Activated CD4-positive, CD25-positive, alpha-beta regulatory T cell (primary cell): ENCODE data around the gene ABCG4.
"Not testable (repeated sequence)": the region's sequence is repeated elsewhere in the genome, so short reads cannot be mapped to it uniquely, and the experiment has no call there.

Experiments
- DNase-seq, 4 experiments: peaks; one replicate each; lab custom pipeline; 2025; lab: John Stamatoyannopoulos, UW

ABCG4 gene

DNA sequence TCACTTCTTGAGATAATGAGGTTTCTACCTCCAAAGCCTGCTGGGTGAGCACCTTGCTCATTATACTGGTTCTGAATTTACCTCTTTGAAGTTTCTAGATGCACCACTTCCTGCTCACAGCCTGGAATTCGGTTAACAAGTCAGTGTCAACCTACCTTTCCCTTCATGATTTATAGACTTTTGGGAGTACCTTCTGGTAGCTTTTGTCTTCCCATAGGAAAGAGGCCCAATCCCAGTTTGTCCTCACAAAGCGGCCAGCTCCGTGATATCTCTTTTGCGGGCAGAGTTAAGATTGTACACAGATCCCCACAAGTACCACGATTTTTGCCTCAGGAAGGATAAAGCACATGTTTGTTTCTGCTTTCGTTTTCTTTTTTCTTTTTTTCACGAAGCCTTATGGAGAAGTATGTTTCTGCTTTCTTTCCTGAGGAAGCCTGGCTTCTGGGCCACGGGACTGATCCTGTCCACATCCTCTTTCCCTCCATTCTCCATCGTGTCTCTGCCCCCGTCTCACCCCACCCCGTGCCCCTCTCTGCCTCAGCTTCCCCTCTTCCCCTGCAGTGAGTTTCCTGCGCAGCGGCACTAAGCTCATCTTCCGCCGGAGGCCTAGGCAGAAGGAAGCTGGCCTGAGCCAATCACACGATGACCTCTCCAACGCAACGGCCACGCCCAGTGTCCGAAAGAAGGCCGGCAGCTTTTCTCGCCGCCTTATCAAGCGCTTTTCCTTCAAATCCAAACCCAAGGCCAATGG is 33.2 kb upstream of the ABCG4 start:
- no peak for DNase-seq

DNA sequence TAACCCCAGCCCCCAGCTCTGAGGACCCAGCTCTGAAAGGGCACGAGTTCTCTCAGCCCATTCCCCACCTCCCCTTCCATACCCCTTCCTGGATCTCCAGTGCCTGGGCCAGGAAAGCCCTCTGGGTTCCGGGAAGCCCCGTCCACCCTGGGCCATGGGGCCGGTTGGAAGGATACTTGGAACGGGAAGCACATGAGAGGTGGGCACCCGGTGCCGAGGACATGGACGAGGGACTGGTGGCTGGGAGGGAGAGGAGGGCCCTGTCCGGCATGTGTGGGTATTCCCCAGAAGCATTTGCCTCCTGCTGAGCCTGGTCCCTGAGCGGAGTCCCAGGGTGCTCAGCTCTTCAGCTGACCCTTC is 32.6 kb upstream of the ABCG4 start:
- no peak for DNase-seq

DNA sequence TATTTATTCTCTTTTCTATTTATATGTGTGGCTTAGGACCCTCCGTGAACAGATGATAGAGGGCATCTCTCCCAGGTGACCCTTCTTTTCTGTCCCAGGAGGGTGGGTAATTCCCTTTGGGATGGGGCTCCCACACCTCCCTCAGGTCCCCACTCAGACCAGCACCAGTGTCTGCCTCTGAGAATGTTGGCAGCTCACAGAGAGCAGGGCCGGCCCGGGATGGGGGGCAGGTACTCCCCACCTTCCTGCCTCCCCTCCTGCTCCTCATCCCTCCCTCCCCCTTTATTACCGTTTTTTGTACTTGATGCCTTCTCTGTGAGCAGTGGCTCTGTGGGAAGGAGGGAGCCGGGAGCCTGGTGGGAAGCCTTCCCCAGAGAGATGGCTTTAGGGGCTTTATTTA is 32.3 kb upstream of the ABCG4 start:
- DNase-seq, result no peak

DNA sequence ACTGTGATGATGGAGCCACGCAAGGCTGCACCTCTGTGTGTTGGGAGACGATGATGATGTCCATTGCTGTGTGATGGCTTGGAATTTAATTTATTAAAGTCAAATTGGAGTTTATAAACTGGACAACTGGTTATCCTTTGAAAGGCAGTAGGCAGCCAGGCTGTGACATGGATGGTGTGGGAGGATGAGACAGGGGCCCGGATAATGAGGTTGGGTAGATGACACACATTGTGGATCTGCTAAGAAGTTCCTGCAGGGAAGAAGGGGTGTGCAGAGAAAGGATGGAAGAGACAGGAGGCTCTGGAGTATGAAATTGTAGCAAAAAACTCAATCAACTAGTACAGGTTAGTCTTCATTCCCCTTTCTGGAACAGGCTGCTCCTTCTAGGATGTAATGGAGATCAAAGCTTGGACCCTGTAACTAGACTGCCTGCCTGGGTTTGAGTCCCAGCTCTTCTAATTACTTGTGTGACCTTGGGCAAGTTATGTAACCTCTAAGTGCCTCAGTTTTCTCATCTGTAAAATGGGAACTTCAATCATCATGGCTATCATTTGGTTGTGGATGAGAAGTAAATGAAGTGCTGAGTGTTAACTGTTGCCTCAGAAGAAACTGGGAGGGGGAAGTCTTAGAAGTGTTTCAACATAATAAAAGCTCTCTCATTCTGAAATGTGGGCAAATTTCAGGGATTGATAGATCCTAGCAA is 31.7 kb upstream of the ABCG4 start:
- no peak for DNase-seq

DNA sequence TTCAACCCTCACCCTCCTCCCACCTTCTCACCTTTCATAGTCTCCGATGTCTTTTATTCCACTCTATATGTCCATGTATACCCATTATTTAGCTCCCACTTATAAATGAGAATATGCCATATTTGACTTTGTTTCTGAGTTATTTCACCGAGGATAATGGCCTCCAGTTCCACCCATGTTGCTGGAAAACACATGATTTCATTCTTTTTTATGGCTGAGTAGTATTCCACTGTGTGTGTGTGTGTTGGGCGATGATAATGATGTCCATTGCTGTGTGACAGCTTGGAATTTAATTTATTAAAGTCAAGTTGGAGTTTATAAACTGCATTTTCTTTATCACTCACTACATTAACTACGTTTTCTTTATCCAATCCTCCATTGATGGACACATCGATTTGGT is 30.6 kb upstream of the ABCG4 start:
- no peak for DNase-seq

DNA sequence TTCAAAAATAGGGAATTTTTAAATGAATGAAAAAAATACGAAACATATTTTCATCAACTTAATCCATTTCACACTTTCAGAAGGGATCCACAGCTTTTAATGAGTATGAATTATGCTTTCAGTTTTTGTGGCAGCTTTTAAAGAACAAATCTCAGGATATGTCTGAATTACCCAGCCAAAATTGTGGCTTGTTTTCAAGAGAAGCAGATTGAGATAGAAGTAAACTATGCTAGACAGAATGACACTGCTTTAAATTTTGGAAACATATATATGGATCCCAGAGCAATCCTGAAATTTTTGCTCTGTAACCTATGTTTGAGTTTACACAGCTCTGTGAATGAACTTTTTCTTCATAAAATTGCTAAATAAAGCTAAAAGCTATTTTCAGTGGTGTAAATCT is 29.9 kb upstream of the ABCG4 start:
- DNase-seq, result no peak

DNA sequence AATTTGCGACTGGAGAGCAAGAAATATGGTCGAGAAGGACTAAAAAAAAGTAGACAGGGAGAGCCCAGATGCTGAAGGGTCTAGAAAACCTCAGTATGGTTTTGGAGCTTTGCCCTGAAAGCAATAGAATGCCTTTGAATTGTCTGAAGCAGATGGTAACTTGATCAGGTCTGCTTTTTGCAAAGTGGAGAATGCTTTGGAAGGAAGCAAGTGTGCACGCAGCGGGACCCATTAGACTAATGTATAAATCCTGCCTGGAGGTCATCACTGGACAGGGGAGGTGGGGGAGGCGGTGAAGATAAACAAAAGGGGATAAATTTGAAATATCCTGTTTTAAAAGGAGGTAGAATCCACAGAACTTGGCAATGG is 28.2 kb upstream of the ABCG4 start:
- no peak for DNase-seq

DNA sequence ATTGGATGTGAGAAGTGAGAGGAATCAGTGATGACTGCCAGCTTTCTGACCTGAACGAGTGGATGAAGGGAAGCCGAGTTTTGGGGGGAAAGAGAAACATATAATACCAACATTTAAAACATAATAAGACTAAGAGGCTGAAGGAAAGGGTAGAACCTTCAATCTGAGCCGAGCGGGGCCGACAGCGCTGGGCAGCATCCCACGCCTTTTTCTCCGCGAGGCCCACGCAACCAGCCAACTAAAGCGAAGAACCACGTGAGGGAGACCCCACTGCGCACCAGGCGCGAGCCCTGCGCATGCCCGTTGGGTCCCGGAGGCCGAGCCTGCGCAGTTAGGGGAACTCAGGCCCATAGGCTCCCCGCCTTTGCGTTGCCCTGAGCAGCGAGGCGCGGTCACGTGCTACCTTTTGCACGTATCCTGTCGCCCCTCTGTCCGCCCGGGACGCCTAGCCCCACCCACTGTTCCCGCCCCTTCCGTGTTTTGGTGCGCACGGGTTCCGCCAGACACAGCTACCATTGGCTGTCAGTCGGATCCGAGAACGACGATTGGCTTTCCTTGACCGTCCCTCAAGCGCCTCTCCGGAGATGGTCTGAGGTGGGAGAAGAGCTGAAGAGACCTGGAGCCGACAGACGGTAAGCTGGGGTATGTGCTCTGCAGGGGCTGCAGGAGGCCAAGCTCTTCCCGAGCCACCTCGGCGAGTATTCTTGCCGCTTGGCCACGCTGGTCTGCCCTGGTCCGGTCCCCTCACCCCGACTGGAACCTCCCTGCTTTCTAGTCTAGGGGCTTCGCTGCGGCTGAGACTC is 27.6 kb upstream of the ABCG4 start, which contains the start of gene HINFP:
TSS of gene HINFP (plus strand) at position 573 of the 803 bp plus-strand sequence. CDS start 5,365 bp downstream, outside the sequence.
- peak; percentile 98 to 99 (median 99) for DNase-seq

DNA sequence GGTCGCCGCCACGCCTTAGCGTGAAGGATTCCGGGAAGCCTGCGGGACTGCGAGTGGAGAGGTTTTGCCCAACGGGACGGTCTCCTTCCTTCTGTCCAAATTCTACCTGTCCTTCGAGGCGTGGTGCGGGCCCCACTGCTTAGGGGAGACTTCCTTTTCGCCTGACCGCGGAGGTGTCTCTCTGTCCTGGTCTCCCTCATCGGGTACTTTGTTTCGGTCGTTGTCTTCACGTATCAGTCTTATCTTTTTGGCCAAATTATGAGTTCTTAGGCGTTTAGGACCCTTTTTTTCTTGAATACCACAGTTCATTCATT is 27.1 kb upstream of the ABCG4 start:
- no peak for DNase-seq

DNA sequence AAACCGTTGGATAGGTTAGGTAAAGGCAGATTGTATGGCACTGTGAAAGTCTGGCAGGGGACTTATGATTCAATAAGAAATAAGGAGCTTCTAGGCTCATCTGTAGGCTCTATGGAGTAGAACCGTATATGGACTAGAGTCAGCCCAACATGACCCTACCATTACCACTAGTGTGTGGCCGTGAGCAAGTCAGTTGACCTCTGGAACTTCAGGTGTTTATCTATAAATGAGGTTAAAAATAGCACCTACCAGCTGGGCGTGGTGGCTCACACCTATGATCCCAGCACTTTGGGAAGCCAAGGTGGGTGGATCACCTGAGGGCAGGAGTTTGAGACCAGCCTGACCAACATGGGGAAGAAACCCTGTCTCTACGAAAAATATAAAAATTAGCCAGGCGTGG is 23.0 kb upstream of the ABCG4 start:
- no peak for DNase-seq

DNA sequence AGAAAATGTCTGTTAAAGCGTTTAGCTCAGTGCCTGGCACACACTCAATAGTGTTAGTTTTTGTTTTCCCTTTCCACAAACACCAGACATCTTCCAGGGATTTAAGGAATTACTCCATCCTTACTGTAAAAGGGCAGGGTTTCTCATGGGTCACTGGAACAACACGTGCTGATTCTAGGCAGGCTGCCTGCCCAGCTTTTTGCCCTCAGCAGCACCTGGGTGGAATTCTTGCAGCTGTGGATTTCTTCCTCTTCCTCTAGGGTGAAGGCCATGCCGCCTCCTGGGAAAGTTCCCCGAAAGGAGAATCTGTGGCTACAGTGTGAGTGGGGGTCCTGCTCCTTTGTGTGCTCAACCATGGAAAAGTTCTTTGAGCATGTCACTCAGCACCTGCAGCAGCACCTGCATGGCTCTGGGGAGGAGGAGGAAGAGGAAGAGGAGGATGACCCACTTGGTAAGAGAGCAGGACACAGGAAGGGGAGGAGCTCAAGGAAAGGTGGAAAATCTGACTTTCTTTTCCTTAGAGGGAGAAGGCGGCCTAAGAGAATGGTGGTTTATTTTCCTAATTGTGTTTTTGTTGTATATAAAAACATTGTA is 22.1 kb upstream of the ABCG4 start:
- no peak for DNase-seq

DNA sequence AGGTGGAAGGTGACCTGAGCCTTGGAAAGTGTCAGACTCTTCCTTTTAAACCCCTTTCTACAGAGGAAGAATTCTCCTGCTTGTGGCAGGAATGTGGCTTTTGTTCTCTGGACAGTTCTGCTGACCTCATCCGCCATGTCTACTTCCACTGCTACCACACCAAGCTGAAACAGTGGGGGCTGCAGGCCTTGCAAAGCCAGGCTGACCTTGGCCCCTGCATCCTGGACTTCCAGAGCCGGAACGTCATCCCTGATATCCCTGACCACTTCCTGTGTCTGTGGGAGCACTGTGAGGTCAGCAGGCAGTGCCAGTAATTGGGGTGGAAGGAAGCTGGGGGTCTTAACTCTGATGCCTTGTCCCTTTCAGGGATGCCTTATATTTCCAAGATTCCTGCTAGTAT is 18.2 kb upstream of the ABCG4 start:
- no peak for DNase-seq

DNA sequence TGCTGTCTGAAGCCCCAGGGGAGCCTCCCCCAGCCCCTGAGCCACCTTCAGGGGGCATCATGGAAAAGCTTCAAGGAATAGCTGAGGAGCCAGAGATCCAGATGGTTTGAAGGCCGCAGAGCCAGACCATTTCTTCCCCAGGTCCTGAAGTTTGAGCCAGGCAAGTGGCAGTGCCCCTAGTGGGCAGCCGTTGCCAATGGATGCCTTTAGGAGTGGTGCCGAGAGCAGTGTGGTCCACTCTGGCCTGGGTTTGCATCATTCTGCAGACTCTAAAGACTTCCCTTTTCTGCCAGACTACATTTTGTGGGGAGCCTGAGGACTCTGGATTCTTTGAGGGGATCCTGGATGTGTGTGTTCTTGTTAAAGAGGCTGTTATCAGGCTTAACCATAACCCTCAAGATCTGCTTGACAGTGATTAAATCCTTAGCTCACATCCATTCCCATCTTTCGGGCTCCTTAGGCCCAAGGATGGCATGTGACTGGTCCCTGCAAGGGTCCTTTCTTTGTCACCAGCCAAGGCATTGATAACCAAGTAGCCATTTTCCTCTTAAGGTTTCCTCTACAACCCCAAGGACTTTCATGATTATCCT is 14.4 kb upstream of the ABCG4 start:
- DNase-seq, result no peak

DNA sequence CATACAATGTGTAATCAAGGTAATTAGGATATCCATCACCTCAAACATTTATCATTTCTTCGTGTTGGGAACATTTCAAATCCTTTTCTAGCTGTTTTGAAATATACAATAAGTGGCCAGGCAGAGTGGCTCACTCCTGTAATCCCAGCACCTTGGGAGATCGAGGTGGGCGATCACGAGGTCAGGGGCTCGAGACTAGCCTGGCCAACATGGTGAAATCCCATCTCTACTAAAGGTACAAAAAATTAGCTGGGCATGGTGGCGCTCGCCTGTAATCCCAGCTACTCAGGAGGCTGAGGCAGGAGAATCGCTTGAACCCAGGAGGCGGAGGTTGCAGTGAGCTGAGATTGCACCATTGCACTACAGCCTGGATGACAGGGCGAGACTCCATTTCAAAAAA is 9.6 kb upstream of the ABCG4 start:
- DNase-seq, result not testable (repeated sequence)

DNA sequence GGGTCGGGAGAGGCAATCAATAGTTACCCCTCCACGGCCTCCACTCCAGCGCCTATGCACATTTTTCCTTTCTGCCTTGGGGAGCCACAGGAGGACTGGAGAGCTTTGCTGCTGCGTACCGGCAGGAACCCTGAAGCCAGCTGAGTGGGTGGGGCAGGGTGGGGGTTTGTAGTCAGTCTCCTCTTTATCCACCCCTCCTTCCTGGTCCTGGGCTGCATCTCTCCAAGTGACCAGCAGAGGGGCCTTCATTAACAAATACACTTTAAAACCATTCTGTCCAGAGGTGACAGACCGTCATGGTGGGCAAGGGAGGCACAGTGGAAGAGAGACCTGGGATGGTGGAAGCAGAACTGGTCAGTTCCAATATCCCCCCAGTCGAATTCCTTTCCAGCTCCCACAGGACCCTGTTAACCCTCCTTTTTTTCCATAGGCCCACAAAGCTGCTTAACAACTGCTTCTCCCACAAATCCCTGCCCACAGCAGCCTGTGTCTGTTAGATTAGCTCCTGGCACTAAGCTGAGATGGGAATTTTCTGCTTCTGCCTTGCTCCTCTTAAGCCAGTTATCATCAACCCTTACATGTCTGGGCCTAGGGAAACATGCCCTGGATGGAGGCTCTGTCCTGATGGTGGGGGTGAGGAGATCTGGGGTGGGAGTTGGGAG is 3.9 kb upstream of the ABCG4 start:
- DNase-seq, result no peak

DNA sequence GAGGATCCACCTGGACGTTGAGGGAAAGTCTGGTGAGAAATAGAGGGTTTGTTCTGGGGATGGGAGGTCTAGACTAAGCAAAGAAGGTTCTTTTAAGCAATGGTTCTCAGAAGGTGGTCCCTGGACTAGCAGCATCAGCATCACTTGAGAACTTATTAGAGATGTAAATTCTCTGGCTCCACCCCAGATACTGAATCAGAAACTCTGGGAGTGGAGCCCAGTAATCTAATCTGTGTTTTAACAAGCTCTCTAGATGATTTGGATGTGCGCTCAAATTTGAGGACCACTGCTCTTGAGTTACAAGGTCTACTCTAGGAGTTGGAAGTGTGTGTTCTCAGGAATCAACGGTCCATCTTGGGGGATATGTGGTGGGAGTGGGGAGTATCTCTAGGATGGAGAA is 3.3 kb upstream of the ABCG4 start:
- DNase-seq, result no peak

DNA sequence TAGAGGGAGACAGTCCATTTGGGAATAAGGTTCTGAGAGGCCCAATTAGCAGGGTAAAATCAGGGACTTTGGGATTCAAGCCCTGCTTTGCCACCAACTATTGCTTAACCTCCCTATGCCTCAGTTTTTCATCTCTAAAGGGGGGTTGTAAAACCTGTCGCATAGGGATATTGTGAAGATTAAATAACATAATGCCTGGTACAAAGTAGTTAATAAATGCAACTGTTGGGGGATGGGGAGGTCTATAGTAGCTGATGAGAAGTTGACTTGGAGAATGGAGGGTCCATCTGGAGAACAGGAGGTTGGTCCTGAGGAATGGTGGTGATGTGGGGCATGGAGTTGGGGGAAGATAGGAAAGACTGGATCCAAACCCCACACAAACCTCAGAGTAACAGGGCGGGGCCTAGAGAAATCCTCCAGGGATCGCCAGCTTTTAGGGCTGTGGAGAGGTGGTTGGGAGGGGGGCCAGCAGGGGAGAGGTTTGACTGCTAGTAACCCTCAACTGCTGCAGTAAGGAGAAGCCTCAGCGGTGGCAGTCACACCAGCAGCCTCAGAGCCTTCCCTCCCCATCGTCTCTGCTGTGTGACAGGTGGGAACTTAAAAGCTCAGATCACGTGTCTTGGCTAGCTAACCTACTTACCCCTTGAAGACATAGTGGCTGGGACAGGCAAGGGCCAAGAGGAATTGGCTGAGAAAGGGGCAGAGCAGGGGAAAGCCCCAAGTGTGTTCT is 1.1 kb upstream of the ABCG4 start:
- DNase-seq, result no peak

DNA sequence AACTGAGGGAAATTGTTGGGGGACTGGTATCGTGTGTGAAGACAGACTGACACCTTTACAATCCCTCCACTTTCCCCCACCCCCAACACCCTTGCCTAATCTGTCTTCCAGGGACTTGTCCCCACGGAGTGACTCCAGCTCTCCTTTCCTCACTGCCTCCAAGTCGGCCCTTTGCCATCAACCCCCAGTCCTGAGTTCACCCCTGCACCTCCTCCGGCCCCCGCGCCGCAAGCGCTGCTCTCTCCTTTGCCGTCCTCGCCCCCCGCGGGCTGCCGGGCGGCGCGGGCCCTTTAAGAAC is 183 bp upstream of the ABCG4 start:
- DNase-seq, result no peak

DNA sequence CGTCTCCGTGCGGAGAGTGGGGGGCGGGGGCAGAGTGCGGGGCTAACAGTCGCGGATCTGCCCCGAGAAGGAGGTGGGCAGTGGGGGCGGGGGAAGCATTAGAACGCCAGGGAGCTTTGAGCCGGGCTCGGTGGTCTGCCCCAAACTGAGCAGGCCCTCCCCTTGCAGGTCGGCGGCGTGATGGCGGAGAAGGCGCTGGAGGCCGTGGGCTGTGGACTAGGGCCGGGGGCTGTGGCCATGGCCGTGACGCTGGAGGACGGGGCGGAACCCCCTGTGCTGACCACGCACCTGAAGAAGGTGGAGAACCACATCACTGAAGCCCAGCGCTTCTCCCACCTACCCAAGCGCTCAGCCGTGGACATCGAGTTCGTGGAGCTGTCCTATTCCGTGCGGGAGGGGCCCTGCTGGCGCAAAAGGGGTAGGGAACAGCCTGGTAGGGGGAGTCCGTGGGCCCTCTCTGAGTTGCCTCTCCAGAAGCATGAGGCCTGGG is 979 bp downstream of the ABCG4 start:
- no peak for DNase-seq

DNA sequence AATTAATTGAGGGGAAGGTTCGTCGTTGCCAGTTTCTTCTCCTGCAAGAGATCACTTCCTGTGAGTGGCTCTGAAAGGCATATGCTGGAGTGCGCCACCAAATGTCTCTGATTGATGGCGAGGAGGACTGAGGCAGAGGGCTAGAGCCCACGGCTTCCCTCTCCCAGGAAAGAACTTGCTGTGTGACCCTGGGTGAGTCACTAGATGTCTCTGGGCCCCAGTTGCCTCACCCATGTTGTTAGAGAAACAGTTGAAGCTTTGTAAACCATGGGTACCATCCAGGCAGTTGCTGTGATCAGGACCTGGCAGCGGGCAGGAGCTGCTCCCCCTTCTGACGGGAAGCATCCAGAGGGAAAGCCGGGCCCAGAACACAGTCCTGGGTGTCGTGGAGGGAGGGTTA is 3.2 kb downstream of the ABCG4 start:
- no peak for DNase-seq

DNA sequence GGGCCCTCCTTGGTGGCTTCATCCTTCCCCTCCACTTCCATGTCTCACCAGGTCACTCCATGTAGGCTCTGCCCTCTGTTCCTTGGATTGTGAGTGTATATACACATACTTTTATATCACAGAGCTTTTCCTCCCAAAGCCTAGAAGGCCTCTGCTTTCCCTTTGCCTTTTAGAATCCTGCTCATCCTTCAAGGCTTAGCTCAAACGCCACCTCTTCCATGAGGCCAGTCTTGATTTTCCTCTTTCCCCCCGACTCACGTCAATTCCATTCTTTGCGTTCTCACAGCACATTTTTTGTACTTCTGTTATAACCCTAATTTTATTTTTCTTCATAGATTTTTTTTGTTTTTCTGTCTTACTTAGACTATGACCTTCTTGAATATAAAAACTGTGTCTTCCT is 3.8 kb downstream of the ABCG4 start:
- DNase-seq, result no peak
